Stimulated activated CD8-positive, alpha-beta memory T cell treated with anti-CD3 and anti-CD28 coated beads, Interleukin-7, amount 100 ng/mL, for 48 hours (primary cell): ENCODE data around the gene NDUFB7.
A peak's percentile ranks its signal among the peaks of the same experiment; 100 is the strongest.
"Not testable (repeated sequence)": the region's sequence is repeated elsewhere in the genome, so short reads cannot be mapped to it uniquely, and the experiment has no call there.

Source experiments
- DNase-seq, 2 donors: peaks; one replicate each; pipeline ENCODE4 v3.0.0-alpha.2; 2020; ENCODE audit warnings: low read depth in 1 of 2; ENCODE audit errors: extremely low read depth in 1 of 2

Gene NDUFB7

DNA sequence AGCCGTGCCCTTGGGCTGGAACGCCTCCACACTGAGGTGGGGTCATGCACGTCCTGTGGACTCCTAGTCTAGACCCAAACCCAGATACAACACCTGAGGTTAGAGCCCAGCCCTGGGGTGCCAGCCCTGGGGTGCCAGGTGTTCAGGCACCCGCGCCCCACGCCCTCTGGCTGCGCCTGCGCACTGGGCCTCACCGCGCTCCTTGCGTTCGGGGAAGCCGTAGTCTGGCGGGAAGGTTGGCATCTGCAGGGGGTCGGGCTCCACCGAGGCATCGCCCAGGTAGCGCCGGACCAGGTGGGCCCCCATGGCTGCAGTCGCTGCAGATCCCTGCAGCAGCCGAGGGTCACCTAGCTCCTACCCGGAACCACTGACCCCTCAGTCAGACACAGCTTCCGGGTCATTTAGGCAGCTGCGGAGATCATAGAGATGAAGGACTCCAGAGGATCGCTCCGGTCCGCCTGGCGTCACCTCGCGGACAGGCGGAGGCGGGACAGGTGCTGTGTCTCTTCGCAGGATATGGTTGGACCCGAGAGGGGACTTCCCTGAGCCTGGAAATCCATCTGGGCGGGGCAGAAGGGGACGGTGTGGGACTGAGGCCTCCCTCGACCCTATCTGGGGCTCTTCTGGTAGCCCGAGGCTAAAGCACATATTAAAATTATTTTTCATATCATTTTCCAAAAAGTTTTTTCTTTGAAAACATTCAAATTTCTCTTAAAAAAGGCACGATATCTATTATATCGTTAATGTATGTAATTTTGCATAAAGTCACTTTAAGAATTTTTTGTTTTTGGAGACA lies at the start of gene NDUFB7:
Gene NDUFB7, minus strand, starts transcription at position 372 of the 796 bp plus-strand sequence. Its CDS starts 66 bp downstream, at position 306.
- peak; percentile 86 to 89 for DNase-seq

- no peak for DNase-seq
Measured at GRCh38 chr19:14619404-14619803, 47.5 kb upstream of the NDUFB7 start.

DNA sequence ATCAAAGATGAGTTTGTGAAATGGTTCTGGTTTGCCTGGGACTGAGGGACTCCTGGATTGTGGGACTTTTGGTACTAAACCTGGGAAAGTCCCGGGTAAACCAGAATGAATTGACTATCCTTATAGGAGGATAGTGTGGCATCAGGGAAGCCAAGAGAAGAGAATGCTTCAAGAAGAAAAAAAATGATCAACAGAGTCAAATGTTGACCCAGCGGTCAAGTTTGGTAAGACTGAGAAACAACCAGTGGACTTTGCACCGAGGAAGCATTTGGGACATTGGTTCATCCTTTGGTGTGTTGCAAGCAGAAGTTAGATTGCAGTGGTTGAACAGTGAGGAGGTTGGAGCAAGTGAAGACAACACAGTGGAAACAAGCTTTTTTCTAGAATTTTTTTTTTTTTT lies 44.5 kb upstream of the NDUFB7 start:
- DNase-seq = no peak

- no peak for DNase-seq
Measured at GRCh38 chr19:14615623-14616022, 43.8 kb upstream of the NDUFB7 start.

DNA sequence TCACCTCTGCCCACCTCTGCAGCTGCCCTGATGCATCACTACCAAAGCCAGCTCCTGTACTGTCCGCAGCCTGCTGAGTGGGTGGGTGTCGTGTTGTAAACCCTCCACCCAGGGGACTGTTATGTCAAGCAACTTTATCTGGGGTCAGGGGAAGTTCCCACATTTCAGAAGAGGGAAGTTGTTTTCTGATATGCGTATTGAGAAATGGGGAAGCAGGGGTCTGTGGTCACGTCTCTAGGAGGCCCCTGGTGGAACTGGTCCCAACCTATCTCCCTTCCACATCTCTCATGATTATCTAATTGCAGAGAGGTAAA lies 42.2 kb upstream of the NDUFB7 start:
- DNase-seq = no peak

DNA sequence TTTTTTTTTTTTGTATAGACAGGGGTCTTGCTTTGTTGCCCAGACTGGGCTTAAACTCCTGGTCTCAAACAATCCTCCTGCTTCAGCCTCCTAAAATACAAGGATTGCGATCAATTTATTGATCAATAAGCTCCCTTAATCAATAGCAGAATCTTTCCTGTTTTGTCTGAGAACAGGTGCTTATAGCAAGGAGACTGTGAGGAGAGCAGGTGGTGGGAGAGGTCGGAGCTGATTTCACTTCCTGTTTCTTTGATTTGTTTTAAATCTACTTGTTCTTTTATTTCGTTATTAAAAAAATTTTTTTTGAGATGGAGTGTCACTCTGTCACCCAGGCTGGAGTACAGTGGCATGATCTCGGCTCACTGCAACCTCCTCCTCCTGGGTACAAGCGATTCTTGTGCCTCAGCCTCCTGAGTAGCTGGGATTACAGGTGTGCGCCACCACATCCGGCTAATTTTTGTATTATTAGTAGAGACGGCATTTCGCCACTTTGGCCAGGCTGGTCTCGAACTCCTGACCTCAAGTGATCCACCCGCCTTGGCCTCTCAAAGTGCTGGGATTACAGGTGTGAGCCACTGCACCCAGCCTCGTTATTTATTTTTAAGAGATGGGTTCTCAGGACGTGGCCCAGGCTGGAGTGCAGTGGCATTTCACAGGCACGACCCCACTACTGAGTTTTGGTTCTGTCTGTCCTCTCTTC lies 41.7 kb upstream of the NDUFB7 start:
- not testable (repeated sequence) for DNase-seq

DNA sequence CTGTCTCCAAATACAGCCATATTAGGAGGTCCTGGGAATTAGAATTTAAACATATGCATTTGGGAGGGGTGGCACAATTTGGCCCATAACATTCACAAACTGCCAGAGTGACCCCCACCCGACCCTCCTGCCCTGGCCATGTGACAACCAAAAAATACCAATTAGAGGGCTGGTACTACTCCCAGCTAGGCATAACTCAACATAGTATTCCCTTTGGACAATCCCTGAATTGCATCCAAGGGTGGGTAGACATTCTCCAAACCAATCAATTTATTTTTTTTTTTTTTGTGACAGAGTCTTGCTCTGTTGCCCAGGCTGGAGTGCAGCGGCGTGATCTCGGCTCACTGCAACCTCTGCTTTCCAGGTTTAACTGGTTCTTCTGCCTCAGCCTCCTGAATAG lies 40.8 kb upstream of the NDUFB7 start:
- DNase-seq = no peak

- DNase-seq = not testable (repeated sequence)
Measured at GRCh38 chr19:14612242-14612641, 40.4 kb upstream of the NDUFB7 start.

DNA sequence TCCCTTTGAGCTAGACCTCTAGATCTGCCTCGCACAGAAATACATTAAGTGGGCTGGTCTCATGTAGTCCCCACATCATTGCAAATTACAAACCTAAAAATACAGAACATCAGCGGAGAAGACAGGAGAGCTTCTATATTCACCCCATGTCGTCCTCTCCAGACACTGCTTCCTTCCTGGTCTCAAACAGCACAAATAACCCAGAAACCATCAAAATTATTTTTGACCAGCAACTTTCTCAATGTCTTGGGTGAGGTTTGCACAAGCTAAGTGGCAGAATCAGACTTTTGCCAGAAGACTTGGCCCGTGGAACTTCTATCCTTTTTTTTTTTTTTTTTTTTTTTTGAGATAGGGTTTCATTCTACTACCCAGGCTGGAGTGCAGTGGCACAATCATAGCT lies 39.2 kb upstream of the NDUFB7 start:
- DNase-seq = no peak

GRCh38 chr19:14606627-14607026 lies 34.8 kb upstream of the NDUFB7 start:
- DNase-seq = no peak

DNA sequence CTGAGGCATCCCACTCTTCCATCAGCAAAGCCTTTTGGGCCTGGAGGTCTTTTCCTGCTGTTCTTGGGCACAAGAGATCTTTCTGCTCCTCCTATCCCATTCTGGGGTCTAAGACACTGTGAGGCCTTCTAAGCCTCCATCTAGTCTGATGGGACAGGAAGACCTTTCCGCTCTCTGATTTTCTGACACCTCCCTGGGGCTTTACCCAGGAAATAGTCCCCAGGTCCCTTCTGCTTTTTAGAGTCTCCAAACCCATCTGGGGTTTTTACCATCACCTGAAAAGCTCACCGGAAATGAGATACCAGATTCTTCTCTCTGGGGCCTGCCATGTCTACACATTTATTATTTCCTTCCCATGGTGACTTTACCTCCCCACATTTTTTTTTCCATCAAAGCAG lies 32.1 kb upstream of the NDUFB7 start:
- DNase-seq = no peak

DNA sequence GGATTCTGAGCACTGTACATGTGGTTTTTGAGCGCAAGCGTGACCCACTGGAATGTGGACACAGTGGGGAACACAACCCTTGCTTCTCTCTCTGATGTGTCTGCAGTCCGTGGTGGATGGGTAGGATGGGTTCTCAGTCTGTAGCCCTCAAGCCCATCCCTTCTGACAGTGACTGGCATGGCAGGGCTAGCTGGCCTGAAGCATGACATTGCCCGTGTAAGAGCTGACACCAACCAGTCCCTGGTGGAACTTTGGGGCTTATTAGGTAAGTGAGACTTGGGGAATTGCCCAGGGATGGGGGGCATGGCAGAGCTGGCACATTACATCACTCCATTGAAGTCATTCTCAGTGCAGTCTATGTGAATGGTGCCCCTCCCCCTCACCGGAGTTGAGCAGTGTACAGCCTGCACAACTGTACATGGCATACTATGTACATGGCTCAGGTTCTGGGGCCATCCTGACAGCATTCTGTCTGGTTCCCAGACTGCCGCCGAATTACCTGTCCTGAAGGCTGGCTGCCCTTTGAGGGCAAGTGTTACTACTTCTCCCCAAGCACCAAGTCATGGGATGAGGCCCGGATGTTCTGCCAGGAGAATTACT lies 27.8 kb upstream of the NDUFB7 start:
- DNase-seq = no peak

DNA sequence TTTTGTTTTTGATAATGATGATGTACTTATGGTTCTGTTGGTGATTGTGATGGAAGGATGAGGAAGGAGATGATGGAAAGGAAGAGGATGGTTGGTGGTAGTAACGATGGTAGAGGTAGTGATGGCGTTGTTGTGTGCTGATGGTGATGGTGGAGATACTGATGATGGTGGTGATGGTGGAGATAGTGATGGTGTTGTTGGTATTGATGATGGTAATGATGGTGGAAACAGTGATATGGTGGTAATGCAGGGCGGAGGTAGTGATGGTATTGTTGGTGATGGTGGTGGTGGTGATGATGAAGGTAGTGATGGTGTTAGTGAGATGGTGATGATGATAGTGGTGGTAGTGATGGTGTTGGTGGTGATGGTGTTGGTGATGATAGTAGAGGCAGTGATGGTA lies 23.7 kb upstream of the NDUFB7 start:
- DNase-seq = no peak

- DNase-seq = not testable (repeated sequence)
Measured at GRCh38 chr19:14589433-14589832, 17.6 kb upstream of the NDUFB7 start.

- DNase-seq = peak; percentile 16 to 60
Measured at GRCh38 chr19:14585187-14585586, 13.3 kb upstream of the NDUFB7 start.

GRCh38 chr19:14584372-14584771 lies 12.5 kb upstream of the NDUFB7 start:
- DNase-seq = not testable (repeated sequence)

DNA sequence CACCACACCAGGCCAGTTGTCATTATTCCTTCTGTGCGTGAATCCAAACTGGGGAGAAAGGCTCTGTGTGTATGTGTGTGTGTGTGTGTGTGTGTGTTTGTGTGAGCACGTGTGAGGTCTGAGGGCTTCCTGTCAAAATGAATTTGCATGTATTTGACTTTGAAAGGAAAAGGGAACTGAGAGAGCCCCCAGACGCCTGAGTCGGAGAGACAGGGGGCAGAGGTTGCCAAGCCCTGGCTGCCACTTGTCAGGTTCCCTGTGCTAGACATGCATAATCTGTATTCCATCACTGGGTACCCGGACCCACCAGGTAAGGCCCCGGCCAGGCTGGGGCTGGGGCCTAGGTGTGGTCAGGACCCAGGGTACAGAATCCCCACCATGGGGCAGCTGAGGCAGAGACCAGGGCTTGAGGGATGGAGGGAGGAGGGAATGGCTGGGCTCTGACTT lies 11.1 kb upstream of the NDUFB7 start, which contains the start of gene CLEC17A:
Gene CLEC17A, plus strand, starts transcription at position 191 of the 447 bp plus-strand sequence. Its CDS starts 77 bp downstream, at position 268.
- DNase-seq = no peak

GRCh38 chr19:14580623-14581237 lies 8.9 kb upstream of the NDUFB7 start:
- DNase-seq = peak in 1 of 2 donors; percentile 52

GRCh38 chr19:14577885-14578427 lies 6.1 kb upstream of the NDUFB7 start:
- DNase-seq = no peak

GRCh38 chr19:14577264-14577663 lies 5.4 kb upstream of the NDUFB7 start:
- DNase-seq = no peak

- DNase-seq = no peak
Measured at GRCh38 chr19:14576363-14576762, 4.5 kb upstream of the NDUFB7 start.
